ENCODE results near the gene RLN3.

DNA sequence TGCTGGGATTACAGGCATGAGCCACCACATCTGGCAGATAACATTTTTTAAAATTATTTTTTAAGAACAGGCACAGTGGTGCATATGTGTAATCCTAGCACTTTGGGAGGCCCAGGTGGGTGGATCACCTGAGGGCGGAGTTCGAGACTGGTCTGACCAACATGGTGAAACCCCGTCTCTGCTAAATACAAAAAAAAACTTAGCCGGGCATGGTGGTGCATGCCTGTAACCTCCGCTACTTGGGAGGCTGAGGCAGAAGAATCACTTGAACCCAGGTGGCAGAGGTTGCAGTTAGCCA, 34.6 kb downstream of the RLN3 start:
- TF ChIP-seq TAF1 (IDR thresholded peaks at IDR 0.05; ENCODE audit: low read depth, low read length) (no peak), POLR2A (IDR thresholded peaks at IDR 0.05; ENCODE audit: low read depth, low read length) (no peak)

All from GM12891 (cell line).